ENCODE measurements around the gene CALU. TPM values are rescaled to one million over a fixed set of nuclear protein-coding genes. Genes with fewer than 3 reads are reported as not detected.
A peak's percentile ranks its signal among the peaks of the same experiment; 100 is the strongest.

Gene CALU
- 100 to 1,000 TPM; 190 to 353 TPM for total RNA-seq
- long read RNA-seq, full-length matches to known transcripts: 1,283 of 1,342 reads
- long read RNA-seq, partial matches to known transcripts: 21 of 1,342 reads
- long read RNA-seq, other reads (novel, unspliced or antisense): 38 of 1,342 reads

DNA sequence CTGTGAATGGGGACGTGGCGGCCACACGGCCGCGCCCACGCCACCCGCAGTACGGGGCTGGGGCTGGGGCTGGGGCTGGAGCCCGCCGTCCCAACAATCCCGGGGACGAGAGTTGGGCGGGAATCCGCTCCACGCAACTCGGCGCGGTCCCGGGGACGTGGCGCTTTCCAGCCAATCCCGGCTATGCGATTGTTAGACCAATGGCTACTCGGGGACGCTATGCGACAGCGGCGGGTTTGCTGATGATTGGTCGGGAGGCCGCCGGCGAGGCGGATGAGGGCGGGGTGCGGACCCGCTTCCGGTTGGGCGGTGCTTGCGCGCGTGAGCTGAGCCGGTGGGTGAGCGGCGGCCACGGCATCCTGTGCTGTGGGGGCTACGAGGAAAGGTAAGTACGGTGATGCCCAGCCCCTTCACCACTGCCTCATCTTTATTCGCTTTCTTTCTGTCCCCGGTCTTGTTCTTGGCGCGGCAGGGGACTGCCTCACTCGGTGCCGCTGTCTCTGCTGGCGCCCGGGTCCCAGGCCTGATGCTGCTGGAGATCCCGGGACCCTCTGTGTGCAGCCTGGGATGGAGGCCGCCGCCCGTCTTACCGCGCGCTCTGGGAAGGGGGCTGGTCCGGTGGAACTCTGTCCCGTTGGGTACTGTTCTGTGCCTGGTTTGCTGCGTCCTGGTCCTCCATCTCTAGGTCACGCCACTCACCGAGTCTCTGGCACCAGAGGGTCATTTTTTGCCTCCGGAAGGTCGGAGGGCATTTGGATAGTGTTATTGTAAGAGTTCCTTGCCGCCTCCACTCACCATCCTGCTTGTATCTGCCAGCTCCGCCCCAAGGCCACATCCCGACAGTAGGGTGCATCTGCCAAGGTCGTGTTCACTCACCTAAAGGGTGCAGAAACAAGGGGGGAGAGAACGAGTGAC is at the start of gene CALU:
TSS of gene CALU (plus strand) at position 312 of the 915 bp plus-strand sequence. CDS start 9,225 bp downstream, outside the sequence.
- ATAC-seq (peak; percentile 98), DNase-seq (peak; percentile 98)
- intact Hi-C loops (cut with DNase I): no loop called here

DNA sequence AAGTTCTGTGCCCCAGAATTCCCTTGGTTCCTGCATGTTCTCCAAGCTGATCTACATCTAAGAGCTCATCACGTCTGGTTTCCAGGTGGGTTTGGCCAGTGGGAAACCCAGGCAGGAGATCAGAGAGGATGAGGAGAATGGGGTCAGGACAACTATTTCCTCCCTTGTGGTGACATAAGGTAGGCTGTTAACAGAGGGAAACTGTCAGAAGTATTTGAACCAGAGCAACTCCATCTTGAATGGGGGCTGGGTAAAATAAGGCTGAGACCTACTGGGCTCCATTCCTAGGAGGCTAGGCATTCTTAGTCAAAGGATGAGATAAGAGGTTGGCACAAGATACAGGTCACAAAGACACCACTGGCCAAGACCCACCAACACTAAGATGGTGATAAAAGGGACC is 47.9 kb upstream of the CALU start:
- intact Hi-C loops (cut with DNase I): no loop called here

DNA sequence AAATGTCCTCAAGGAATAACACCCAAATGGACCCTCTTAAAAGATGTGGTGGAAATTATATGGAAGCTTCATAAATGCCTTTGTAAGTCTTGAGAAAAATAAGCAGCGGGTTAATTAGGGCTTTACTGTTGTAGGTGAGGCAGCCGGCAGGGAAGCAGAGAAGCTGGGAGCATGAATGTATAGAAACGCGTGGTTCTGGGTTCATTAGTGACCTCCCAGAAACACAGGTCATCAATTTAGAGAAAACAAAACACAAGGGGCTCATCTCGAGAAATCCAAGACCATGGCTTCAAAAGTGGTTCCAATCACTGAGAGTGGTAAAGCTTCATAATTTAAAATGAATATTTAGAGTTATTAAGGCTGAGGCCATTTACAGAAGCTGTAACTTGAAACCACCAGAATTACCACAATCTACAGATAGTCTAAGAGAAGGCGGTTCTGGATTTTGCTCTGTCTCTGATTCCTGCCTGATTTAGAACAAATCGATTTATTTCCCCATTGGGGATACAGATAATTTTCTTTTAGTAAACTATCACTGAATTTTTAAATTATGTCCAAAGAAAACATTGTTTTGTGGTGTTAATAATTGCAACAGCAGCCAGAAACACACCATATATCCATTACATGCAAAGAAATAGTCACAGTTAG is 46.4 kb upstream of the CALU start:
- intact Hi-C loops (cut with DNase I): no loop called here
- ATAC-seq (no peak), DNase-seq (no peak)

More for the DNA sequence above, 47.9 kb upstream of the CALU start:
- no peak for DNase-seq
- ATAC-seq: no peak

DNA sequence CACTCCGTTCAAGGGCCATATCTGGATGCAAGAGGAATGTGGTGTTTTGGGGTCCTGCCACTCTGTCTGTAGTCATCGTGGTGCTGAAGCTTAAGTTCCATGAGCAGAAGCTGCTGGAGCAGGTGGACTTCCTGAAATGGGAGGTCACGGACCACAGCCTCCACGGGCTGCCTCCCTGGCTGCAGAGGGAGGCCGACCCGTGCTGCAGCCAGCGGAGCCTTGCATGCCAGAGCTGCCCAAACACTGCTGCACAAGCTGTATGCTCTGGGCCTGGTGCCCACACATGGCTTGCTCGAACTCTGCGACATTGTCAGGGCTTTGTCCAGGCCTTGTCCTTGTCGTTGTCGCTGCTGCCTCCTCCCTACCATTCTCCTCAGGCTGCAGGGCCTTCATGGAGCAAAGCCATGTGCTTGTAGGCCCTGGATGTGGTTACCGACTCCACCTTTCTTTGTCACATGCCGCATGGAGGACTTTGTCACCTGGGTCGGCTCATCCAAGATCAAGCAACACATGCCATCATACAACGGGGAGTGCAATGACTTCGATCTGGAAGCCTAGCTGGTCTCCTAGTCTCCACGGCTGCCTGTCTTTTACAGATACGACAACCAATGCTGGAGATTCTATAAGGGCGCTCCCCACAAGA is 45.7 kb upstream of the CALU start:
- intact Hi-C loops (cut with DNase I): no loop called here
- ATAC-seq: no peak

DNA sequence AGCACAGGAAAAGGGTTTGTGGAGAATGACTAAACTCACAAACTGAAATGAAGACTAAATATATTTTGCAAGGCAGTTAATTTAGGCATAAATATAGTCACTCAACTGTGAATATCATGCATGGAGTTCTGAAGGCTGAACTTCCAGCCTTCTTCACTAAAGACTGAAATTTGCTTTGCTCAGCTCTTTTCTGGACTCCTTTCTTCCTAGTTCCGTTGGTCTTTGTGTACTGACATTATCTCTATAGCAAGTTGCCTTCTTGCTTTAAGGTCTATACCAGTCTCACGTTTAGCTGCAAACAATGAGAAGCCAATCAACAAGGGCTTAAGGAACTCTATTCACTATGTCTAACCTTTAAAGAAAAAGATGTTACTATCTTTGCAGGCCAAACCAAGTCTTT is 44.4 kb upstream of the CALU start:
- intact Hi-C loops (cut with DNase I): no loop called here
- DNase-seq (no peak), ATAC-seq (no peak)

More for the DNA sequence above, 45.7 kb upstream of the CALU start:
- no peak for DNase-seq

DNA sequence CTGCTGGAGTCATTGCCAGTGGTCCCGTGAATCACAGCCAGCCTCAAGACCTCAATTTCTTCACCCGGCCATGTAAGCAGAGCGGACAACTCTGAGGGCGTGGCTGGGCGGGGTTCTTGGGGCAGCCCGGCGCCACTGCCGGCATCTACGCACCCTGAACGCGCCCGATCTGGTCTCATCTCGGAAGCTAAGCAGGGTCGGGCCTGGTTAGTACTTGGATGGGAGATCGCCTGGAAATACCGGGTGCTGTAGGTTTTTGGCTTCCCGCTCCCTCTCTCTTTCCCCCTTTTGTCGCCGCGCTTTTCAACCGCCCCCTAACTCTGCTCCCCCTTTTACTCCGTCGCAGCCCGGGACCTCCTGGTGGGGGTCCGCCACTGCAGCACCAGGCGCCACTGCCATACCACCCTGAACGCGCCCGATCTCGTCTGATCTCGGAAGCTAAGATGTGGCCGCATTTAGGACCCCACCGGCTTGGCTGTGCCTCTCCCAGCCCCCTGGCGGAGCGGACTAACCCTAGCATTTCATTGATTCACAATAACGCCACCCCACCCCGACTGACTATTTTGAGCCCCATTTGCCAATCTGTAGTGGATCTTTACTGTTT is 41.8 kb upstream of the CALU start:
- peak; percentile 62 for DNase-seq
- ATAC-seq: peak; percentile 73 to 87
- intact Hi-C loops (cut with DNase I): no loop called here

DNA sequence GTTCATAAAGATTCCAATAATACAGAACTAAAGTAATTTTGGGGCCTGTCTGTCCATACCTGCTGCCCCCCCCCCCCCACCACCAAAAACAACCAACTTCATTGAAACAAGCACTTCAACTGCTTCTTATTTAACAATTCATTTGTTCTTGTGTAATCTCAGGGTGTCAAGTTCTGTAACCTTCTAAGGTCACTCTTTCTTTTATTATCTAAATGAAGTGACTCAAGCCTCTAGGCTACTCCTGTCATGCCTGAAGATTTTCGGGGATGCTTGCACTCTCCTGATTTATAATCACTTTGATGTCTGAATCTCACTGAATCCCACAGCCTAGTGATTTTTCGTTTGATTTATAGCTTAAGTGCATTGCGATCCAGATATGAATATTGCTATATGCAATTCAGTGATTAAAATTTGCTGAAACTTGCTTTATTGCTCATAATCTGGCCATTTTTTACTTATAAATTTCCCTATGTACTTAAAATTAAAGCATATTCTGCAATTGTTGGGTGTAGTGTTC is 39.9 kb upstream of the CALU start:
- no peak for ATAC-seq
- intact Hi-C loops (cut with DNase I): no loop called here
- DNase-seq: no peak

DNA sequence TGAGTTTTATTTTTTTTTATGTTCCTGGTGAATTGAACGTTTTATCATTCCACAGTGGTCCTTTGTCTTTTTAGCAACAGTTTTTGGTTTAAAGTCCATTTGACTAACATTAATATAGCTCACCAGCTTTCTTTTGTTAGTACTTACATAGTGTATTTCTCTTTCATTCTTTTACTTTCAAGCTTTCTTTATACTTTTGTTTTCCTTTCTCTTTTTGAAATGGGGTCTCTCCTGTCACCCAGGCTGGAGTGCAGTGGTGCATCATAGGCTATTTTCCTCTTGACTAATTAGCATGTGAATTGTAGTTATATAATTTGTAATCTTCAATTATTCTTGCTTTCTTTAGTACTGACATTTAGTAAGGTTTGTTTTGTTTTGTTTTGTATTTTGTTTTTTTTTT is 39.3 kb upstream of the CALU start:
- intact Hi-C loops (cut with DNase I): no loop called here
- DNase-seq (no peak), ATAC-seq (no peak)

DNA sequence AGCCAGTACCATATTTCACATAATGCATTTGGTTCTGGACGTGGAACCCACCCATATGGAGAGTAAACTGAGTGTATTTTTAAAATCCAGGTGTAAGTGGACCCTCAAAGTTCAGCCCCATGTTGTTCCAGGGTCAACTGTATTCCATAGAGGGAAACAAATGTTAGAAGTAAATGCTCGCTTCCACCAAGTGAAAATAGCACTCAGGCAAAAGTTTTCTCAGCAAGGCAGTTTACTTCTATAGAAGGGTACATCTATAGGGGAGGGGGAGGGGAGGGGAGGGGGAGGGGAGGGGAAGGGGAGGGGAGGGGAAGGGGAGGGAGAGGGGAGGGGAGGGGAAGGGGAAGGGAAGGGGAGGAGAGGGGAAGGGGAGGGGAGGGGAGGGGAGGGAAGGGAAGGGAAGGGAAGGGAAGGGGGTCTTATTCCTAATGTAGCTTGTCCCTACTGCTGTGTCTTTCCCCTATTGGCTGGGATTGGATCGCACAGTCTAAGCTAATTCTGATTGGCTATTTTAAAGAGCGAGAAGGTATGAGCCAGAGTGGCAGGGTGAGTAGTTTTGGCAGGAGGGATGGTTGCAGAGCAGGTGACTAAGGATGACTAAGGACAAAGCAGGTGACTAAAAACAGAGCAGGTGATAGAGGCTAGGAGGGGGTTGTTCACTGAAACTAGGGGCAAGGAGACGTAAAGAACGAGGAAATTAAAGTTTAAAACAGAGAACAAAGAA is 37.9 kb upstream of the CALU start:
- intact Hi-C loops (cut with DNase I): no loop called here
- DNase-seq (no peak), ATAC-seq (no peak)

DNA sequence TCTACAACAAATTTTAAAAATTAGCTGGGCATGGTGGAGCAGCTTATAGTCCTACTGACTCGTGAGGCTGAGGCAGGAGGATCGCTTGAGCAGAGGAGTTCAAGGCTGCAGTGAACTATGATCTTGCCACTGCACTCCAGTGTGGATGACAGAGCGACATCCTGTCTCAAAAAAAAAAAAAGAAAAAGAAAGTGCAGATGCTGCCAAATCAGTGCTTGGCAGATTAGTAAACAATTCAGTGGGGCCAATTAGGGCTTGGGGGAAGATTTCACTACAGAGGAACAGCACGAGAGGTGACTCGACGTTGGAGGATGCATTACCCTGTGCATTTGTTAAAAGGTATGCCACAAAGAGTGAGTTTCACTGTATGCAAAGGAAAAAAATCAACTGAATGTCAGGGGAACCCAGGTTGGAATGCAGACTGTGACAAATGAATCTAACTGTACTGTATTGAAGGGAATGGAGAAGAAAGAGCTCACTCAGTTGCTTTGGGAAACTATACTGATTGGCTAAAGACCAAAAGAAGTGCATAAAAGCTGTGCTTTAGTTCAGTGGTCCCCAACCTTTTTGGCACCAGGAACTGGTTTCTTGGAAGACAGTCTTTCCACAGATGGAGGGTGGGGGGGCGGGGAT is 35.4 kb upstream of the CALU start:
- DNase-seq: no peak
- intact Hi-C loops (cut with DNase I): no loop called here
- ATAC-seq: peak in 1 of 2 donors; percentile 19

DNA sequence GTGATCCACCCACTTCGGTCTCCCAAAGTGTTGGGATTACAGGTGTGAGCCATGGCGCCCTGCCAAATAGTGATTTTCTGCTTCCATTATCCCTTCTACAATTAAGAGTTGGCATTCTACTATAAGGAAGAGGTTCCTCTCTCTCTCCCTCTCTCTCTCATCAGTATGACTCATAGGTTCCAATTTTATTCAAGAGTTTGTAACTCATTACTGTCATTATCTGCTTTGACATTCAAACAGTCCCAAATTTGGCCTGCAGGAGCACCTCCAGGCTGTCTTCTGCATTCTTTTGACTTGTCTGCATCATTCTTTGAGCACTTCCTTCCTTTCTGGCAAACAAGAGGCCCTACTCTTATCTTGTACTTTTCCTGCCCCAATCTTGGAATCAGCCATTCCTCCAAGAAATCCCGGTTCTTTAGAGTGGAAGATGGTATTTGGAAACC is 33.2 kb upstream of the CALU start:
- intact Hi-C loops (cut with DNase I): no loop called here
- DNase-seq: no peak
- peak in 1 of 2 donors; percentile 50 for ATAC-seq

DNA sequence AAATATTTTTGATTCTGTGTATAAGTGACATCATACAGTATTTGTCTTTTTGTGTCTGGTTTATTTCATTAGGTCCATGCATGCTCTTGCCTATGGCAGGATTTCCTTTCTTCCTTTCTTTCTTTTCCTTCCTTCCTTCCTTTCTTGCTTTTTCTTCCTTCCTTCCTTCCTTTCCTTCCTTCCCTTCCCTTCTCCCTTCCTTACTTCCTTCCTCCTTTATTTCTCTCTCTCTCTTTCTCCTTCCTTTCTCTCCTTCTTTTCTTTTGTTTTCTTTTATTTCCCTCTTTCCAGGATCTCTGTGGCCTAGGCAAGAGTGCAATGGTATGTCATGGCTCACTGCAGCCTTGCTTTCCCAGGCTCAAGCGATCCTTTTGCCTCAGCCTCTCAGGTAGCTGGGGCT is 31.4 kb upstream of the CALU start:
- no peak for DNase-seq
- intact Hi-C loops (cut with DNase I): no loop called here
- no peak for ATAC-seq

DNA sequence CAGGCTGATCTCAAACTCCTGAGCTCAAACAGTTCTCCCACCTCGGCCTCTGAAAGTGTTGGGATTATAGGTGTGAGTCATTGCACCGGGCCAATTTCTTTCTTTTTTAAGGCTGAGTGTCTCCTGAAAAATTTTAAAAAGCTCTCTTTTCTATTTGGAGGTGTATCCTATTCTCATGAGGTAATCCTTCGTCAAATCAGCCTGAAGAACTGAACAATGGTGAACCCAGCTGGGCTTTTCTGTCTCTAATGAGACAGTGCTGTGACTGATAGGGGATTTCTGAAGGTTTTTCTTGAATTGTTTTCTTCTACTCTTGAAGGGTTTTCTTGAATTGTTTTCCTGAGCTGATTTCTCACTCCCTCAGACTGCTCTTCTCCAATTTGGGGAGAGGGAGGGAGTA is 30.9 kb upstream of the CALU start:
- ATAC-seq (no peak), DNase-seq (no peak)
- intact Hi-C loops (cut with DNase I): no loop called here

DNA sequence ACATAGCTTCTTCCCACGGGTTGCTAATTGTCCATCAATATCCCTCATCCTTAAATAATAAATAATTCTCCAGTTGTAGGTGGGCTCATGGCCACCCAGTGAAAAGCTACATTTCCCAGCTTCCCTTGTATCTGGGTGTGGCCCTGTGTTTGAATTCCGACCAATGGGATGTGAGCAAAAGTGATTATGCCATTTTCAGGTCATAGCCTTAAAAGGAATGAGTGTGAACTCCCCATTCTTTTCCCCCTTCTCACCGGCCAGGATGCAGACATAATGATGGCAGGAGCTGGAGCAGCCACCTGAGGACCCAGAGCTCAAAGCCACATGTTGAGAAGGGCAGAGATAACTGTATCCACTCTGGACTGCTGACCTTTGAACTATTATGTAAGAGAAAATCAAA is 30.3 kb upstream of the CALU start:
- intact Hi-C loops (cut with DNase I): no loop called here
- no peak for ATAC-seq
- DNase-seq: no peak

DNA sequence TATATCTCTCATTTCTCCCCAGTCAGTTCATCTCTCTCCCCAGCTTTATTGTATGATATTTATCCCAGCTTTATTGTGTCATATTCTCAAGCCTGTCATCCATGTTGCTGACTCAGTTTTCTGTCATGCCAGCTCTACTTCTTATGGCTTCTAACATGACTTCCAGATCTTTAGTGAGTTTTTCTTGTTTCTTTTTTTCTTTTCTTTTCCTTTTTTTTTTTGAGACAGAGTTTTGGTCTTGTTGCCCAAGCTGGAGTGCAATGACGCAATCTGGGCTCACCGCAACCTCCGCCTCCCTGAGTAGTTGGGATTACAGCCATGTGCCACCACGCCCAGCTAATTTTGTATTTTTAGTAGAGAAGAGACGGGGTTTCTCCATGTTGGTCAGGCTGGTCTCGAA is 28.7 kb upstream of the CALU start:
- DNase-seq: no peak
- intact Hi-C loops (cut with DNase I): no loop called here
- ATAC-seq: no peak

DNA sequence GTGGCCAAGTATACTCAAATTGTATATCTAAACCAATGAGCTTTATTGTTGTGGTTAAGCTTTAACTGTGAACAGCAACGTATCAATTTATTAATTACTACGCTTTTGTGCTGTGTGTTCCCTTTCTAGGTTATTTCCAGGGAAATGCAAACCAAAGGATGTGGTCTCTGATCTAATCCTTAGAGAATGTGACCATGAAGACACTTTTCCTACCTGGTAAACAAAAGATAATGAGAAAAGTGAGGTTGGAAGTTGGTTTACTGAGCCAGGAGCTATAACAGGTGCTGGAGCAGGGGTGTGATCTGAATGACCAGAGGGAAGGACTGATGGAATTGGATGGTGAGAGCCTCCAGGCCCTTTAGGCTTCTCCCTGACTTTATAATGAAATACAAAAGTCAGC is 25.4 kb upstream of the CALU start:
- no peak for ATAC-seq
- intact Hi-C loops (cut with DNase I): no loop called here
- no peak for DNase-seq

DNA sequence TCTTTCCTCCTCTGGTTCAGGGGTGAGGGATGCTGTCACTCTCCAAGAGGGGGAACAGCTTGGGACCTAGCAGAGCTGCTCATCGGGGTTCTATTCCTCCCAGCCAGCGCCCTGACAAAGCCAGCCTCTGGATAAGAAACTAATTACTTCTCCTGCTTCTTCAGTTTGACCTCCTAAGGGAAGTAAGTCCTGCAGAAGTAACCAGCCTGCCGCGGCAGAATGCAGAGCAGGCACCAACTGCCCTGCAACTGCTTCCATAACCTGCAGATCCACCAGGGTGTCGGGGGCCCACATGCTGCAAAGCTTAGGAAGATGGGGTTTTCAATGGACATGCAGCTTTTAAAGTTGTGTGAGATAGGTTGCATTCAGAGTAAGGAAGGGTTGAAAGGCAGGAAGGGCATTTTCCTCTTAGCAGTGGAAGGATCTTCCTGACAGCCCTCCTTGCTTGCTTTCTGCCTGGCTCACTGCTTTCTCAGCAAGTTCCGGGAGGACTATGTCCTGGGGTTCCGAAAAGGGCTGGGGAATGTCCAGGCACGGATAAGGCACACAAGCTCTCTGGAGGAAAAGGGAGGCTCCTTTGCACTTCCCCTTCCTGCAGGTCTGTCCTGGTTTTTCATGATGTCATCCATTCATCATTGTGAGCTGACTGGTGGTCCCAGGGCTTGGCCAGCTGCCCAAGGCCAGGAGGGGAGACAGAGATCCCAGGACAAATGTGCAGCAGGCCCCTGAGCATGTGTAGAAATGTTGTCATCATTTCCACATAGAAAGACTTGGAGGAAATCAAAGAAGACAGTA is 24.3 kb upstream of the CALU start:
- no peak for DNase-seq
- ATAC-seq: no peak
- intact Hi-C loops (cut with DNase I): no loop called here
